ENCODE results near the gene INPP5E. TPM values are rescaled to one million over a fixed set of nuclear protein-coding genes. Genes with fewer than 3 reads are reported as not detected.
A peak's percentile ranks its signal among the peaks of the same experiment; 100 is the strongest.

The INPP5E gene
- total RNA-seq, 1 donor from 2014 or later = 10.6 TPM

GRCh38 chr9:136486131-136486530 lies 46.5 kb upstream of the INPP5E start:
- no peak for TF ChIP-seq CTCF (IDR thresholded peaks at IDR 0.05; ENCODE audit: borderline replicate concordance)
- no peaks in the 10 kb centered on the region for H3K9me3 ChIP-seq (replicated peaks)
- no peaks in the 10 kb centered on the region for H3K27me3 ChIP-seq (ENCODE audit: low read depth)
- intact Hi-C loops (cut with micrococcal nuclease) = loop anchor here (5.0 kb wide), 1 partner anchor 146 kb away; no protein-coding TSS in a partner anchor
- H3K27ac ChIP-seq (replicated peaks) = no peak overlapping the region
- H3K36me3 ChIP-seq = no peaks in the 10 kb centered on the region
- DNase-seq = no peak
- H3K4me1 ChIP-seq = peaks cover 54% of the 10 kb centered on the region
- no peak overlapping the region for H3K4me3 ChIP-seq

GRCh38 chr9:136485049-136486045 lies 45.7 kb upstream of the INPP5E start:
- Histone ChIP-seq H3K27ac (replicated peaks) (no peak overlapping the region), H3K4me1 (peaks cover 61% of the 10 kb centered on the region), H3K27me3 (ENCODE audit: low read depth) (no peaks in the 10 kb centered on the region), H3K4me3 (no peak overlapping the region), H3K36me3 (no peaks in the 10 kb centered on the region), H3K9me3 (replicated peaks) (no peaks in the 10 kb centered on the region)
- intact Hi-C loops (cut with micrococcal nuclease) = loop anchor here (5.0 kb wide), 1 partner anchor 147 kb away; no protein-coding TSS in a partner anchor
- DNase-seq = peak; percentile 85
- peak; percentile 94 for TF ChIP-seq CTCF (IDR thresholded peaks at IDR 0.05; ENCODE audit: borderline replicate concordance)

GRCh38 chr9:136484153-136485048 lies 44.8 kb upstream of the INPP5E start:
- DNase-seq = no peak
- H3K9me3 ChIP-seq (replicated peaks) = no peaks in the 10 kb centered on the region
- peaks cover 69% of the 10 kb centered on the region for H3K4me1 ChIP-seq
- no peaks in the 10 kb centered on the region for H3K27me3 ChIP-seq (ENCODE audit: low read depth)
- intact Hi-C loops (cut with micrococcal nuclease) = loop anchor here (5.0 kb wide), 1 partner anchor 148 kb away; no protein-coding TSS in a partner anchor
- H3K4me3 ChIP-seq = peak overlapping the region; percentile 99
- peak overlapping the region; percentile 100 for H3K27ac ChIP-seq (replicated peaks)
- no peak for TF ChIP-seq CTCF (IDR thresholded peaks at IDR 0.05; ENCODE audit: borderline replicate concordance)
- H3K36me3 ChIP-seq = no peaks in the 10 kb centered on the region

GRCh38 chr9:136483589-136484152 lies 44.0 kb upstream of the INPP5E start:
- no peak for TF ChIP-seq CTCF (IDR thresholded peaks at IDR 0.05; ENCODE audit: borderline replicate concordance)
- DNase-seq = peak; percentile 93
- intact Hi-C loops (cut with micrococcal nuclease) = no loop called here
- Histone ChIP-seq H3K9me3 (replicated peaks) (no peaks in the 10 kb centered on the region), H3K27me3 (ENCODE audit: low read depth) (no peaks in the 10 kb centered on the region), H3K27ac (replicated peaks) (peak overlapping the region; percentile 100), H3K4me1 (peaks cover 64% of the 10 kb centered on the region), H3K36me3 (no peaks in the 10 kb centered on the region), H3K4me3 (peak overlapping the region; percentile 99)
